HG03457 (cell line): Measurements from ENCODE around the gene ARHGEF17.

Experiments used
- ATAC-seq: cut with Tn5 transposase; IDR thresholded peaks from one replicate; pipeline ENCODE4 v1.9.1; 2021; ENCODE audit warnings: moderate number of reproducible peaks; ENCODE audit not compliant: unreplicated experiment

ARHGEF17 gene

GRCh38 chr11:73392108-73393010, 84.3 kb downstream of the ARHGEF17 start:
- no peak for ATAC-seq

- no peak for ATAC-seq
These were observed 84.9 kb downstream of the ARHGEF17 start for GRCh38 chr11:73393011-73393380.

GRCh38 chr11:73393479-73394415, 85.7 kb downstream of the ARHGEF17 start:
- no peak for ATAC-seq

GRCh38 chr11:73394416-73395296, 86.6 kb downstream of the ARHGEF17 start:
- ATAC-seq, result no peak

- ATAC-seq, result no peak
These were observed 87.5 kb downstream of the ARHGEF17 start for GRCh38 chr11:73395297-73396208.

GRCh38 chr11:73396251-73396930, 88.3 kb downstream of the ARHGEF17 start:
- no peak for ATAC-seq

GRCh38 chr11:73396985-73397384, 88.9 kb downstream of the ARHGEF17 start:
- no peak for ATAC-seq

- no peak for ATAC-seq
These were observed 89.5 kb downstream of the ARHGEF17 start for GRCh38 chr11:73397468-73398131.

- no peak for ATAC-seq
These were observed 90.1 kb downstream of the ARHGEF17 start for GRCh38 chr11:73398132-73398526.

- ATAC-seq, result no peak
These were observed 90.6 kb downstream of the ARHGEF17 start for GRCh38 chr11:73398721-73399120.

GRCh38 chr11:73399159-73399590, 91.1 kb downstream of the ARHGEF17 start:
- no peak for ATAC-seq

- ATAC-seq, result no peak
These were observed 91.6 kb downstream of the ARHGEF17 start for GRCh38 chr11:73399636-73400035.

- ATAC-seq, result no peak
These were observed 92.2 kb downstream of the ARHGEF17 start for GRCh38 chr11:73400293-73400692.

GRCh38 chr11:73401217-73401923, 93.3 kb downstream of the ARHGEF17 start:
- no peak for ATAC-seq

- ATAC-seq, result no peak
These were observed 94.1 kb downstream of the ARHGEF17 start for GRCh38 chr11:73401924-73402833.

GRCh38 chr11:73402834-73403185, 94.7 kb downstream of the ARHGEF17 start:
- ATAC-seq, result no peak

GRCh38 chr11:73403541-73403940, 95.5 kb downstream of the ARHGEF17 start:
- no peak for ATAC-seq
